HG03159 (cell line): Measurements from ENCODE around the gene CDAN1.

Source experiments
- ATAC-seq: cut with Tn5 transposase; IDR thresholded peaks from one replicate; pipeline ENCODE4 v1.9.1; 2021; ENCODE audit warnings: mild to moderate bottlenecking, moderate library complexity; ENCODE audit not compliant: unreplicated experiment

CDAN1 gene

DNA sequence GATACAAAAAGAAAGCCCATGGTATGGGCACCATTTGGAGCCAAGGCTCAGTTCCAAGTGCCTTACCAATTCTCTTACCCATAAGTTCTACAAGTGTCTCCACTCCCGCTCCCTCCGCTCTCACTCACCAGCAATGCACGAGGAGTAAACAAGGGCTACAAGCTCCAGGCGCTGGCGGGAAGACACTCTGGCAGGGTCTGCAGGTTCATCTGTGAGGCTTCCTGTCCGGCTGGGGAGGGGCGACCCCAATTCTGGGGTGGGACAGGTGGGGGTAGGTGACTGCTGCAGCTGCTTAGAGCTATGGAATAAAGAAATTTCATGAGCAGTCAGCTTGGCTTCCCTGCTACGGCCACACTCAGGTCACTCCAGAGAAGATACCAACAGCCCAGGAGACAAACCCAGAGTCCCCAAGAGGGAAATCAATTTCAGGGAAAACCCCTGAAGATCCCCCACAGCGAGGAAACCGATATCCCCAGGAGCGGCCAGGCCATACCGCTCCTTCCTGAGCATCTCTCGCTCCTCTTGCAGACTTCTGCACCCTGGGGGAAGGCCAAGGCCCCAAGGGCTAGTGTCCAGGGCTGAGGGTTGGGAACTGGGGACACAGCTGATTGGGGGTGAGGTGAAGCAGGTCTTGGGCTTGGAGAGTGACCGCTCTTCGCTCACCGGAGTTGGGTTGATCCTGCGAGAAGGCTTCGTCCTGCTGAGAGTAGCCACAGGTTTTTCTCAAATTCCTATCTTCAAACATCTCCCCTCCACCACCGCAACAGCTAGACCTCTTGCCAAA, 1.4 kb downstream of the CDAN1 start:
- ATAC-seq = no peak

DNA sequence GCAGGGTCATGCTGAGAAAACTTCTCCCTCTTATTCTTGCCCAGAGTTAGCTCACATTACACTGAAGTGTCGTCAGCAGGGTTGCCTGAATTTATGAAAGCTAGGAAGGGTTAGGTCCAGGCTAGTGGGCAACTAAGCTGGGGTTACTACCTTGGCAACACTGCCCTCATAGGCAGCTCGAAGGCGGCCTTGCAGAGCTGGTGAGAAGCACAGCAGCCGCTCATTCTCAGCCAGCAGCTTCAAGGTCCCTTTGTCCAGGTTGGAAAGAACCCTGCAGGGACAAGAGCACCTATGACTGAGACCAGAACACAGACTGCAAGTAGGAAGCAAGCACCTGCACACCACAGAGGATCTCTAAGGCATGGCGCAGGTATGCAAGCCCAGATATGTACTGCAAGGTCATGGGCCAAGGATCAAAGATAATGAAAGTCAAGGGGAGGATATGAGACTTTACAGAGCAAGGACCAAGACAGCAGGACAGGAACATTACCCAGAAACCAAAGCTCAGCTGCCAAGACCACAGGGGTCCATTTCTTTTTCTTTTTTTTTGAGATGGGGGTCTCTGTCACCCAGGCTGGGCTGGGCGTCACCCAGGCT, 2.8 kb downstream of the CDAN1 start:
- ATAC-seq = no peak

DNA sequence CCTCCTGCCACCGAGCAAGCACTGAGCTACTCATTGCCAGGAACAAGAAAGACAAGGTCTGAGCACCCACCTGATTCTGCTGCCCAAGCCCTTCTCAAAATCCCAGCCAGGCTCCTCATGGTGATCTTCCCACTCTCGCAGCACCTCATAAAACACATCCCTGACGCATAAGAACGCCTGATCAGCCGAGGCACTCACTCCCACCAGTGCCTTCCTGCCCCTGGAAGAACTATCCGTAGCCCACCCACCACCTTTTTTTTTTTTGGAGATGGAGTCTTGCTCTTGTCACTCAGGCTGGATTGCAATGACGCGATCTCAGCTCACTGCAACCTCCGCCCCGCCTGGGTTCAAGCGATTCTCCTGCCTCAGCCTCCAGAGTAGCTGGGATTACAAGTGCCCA, 3.9 kb downstream of the CDAN1 start:
- ATAC-seq = no peak

DNA sequence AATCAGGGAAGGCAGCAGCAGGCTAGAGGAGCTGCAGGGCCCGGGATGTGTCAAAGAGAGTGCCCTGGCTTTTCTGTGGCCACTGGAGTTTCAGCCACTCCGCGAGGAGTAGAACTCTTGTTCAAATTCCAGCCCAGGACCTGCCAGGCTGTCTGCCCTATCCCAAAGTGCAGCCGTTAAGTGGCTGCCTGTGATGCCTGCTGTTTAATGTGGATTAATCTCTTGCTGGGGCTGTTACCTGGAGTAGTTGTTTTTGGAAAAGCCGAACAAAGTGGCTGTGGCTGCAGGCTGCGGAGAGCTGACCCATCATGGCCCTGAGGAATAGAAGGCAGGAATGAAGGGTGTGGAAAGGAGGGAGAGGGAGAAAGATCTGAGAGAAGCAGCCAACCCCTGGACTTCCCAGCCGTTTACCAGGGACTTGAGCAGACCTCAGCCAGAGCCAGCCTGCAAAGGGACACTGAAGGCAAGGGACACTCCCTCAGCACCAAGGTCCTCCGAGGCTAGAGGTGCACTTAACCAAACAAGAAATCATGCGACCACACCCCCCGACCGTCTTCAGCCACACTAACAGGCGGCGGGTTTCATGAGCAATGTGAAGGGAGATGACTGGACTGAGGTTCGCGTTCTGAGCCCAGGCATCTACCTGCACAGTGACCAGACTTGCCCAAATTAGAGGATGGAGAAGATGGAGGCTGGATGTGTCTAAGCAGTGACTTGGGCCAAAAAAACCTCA, 4.7 kb downstream of the CDAN1 start:
- ATAC-seq = no peak

DNA sequence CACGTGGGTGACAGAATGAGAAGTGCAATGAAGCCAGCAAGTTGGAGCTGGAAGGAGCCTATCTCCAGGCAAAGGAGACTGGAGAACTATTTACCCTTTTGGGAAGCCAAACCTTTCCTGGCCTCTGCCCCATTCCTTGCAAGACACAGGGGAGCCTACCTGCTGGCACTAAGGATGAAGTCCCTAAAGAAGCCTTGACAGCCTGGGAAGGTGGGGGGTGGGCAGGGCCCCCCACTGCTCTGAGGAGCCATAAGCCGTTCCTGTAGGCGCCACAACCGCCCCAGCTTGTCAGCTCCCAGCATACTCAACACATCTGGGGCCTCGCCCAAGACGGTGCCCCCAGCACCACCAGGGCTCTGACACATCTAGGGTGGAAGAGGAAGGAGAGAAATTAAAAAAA, 5.5 kb downstream of the CDAN1 start:
- ATAC-seq = no peak

DNA sequence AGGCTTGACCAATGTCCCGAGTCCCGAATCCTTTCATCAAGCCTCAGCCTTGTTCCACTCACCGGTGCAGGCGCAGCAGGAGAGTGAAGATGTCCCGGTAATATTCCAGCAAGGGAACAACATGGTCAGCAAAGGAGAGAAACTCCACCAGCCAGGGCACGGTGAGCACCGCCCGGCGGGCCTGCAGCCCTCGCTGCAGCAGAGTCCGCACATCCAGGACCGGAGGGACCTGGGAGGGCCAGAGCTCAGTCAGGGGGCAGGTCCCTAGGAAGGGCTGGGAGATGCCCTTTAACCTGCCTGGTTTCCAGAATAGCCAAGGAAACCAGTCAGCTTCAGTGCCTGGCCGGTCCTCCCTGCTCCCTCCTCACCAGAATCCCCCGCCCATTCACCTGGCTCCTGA, 6.4 kb downstream of the CDAN1 start:
- ATAC-seq = no peak

DNA sequence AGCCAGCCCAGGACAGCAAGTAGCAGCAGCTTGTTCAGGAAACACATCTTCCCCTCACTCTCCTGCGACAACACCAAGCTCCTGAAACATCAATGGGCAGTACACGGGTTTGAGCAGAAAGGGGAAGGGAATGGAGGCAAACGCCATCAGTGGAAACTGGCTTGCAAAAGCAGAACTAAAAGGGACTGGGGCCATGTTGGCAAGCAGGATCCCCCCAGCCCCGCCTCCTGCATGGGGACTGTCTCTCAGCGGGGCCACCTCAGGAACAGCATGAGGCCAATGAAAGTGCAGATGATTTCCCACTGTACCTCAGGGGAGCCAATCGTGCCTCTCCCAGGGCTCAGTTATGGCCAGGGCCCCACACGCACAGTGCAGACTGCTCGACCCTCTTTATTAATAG, 6.8 kb downstream of the CDAN1 start:
- ATAC-seq = no peak

DNA sequence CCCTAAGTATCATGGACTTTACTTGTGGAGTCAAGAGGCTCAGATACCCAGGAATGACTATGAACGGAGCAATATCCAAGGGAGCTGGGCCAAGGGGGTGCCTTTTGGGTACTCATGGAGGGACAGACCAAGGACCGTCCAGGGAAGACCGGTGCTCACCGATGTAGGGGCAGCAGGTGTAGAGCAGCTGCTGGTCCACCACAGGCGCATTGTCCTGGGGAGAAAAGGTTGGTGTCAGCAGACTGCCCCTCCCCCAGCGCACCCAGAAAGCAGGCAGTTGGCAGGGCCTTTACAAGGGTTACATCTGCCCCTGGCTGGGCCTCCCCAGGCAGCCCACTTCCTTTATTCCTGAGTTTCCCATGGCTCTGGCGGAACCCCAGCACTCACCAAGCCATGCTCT, 7.5 kb downstream of the CDAN1 start:
- no peak for ATAC-seq

DNA sequence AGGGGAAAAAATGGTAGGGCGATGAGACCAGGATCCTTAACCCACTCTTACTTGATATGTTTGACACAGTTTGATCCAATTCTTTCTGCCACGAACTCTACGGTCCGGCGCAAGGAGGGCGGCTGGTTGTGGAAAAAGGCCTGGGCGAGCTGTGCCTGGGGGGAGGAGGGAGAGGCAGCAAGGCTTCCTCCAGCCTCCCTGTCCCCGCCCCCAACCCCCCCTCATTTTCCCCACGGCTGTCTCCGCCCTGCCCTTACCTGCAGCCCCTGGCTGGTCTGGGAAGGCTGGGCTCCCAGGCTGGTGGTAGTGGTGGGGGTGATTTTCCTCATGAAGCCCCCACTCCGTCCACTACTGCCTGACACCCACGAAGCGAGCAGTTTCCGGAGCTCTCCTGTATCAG, 8.0 kb downstream of the CDAN1 start:
- ATAC-seq = no peak

DNA sequence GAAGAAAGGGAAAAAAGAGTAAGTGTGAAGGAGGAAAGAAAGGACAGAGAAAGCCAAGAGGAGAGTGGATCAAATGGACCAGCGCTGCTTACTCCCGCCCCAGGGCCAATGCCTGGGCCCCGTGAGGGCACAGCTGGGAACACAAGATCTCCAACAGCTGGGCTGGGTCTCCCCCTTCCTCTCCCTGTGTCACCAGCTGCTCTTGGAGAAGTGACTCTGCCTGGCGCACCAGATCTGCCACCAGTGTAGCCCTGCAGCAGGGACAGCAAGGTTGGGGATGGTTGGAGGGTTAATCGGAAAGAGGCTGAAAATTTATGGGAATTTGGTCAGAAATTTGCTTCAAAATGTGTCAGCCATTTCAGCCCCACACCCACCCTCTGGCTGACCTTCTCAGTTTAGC, 8.4 kb downstream of the CDAN1 start:
- no peak for ATAC-seq

DNA sequence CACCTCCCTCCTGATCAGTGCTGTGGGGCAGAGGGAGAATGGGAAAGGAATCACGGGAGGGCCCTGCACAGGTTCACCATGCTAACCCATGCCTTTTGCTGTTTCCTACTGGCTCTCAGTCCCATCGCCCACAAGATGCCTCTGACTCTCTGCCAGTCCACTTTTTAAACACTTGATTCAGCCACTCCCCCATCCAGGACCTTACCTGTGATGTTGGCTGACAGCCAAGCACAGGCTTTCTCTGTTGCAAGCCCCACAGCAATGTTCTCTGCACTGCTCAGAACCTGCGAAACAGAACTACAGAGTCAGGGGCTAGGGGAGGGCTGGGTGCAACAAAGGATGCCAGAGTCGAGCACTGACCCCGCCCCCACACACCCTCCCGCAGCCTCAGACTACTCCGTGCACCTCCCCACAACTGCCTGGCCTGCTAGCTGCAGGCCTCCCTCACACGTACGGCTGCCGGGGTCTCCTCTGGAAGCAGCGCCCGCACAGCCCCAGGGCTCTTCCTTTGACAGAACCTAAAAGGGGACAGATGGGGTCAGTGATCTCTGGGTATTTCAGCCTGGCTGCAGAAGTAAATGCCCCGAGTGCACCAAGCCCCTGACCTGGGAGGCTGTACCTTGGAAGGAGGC, 9.1 kb downstream of the CDAN1 start:
- no peak for ATAC-seq

DNA sequence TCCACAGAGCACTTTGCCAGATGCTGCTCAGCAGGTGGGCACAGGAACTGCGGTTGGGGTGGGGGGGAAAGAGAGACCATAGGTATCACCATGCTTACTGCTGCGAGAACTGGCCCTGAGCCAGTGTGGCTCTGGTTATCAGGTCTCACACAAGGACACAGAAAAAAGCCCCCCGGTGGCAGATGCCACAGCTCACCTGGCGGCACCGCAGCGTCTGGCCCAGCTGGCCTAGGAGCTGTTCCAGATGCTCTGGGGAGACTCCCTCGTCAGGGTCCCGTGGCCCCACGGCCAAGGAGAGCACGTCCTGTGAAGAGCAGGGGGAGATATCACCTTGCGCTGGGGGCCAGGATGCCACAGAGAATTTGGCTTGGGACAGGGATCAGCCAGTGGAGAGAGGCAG, 10.8 kb downstream of the CDAN1 start:
- no peak for ATAC-seq

DNA sequence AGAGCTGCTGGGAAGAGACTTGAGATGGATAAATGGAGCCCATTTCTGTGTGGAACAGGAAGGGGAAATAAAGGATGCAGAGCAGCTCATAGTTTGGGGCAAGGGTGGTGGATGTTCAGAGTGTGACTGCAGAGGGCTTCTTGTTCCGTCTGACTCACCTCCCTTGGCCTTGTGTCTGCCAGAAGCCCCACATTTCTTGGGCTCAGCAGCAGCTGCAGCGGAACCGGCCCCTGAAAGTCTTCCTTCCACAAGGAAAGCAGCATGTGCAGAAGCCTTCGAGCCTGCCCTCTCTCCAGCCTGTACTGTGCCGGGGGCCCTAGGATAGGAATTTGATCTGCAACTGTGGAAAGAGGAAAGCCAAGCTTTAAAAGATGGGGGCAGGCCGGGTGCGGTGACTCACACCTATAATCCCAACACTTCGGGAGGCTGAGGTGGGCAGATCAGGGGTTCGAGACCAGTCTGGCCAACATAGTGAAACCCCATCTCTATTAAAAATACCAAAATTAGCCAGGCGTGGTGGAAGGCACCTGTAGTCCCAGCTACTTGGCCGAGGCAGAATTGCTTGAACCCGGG, 11.5 kb downstream of the CDAN1 start:
- ATAC-seq = no peak

DNA sequence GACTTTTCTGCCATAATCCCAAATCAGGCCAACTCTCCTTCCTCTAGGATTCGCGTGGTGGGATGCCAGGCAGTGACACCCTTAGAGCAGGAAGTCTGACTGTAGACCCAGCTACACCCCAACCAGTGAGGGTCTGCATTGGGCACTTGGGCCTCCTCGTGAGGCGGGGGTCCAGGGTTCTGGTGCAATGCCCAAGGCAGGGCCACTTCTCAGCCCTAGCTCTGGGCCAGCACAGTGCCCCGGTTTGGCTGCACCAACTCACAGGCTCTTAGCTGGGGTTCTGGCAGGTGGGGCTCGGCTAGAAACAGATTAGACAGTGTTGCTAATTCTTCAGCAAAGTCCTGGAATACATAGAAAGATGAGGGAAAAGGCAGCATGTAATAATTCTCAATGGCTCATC, 12.7 kb downstream of the CDAN1 start:
- no peak for ATAC-seq

DNA sequence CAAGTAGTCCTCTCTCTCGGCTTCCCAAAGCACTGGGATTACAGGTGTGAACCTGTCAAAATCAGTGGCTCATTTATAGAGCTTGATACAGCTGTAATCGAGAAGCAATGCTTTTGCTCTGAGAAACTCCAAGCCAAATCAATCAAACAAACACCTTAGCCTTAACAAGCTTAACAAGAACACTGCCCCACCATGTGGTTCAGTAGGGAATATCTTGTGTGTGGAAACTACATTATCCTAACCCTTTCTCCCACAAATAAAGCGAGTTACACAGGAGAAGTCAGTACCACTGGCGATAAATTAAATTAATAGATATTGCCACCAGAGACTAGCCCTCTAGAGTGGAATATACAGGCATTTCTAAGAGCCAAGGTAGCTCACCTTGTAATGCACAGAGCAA, 13.9 kb downstream of the CDAN1 start:
- ATAC-seq = no peak

DNA sequence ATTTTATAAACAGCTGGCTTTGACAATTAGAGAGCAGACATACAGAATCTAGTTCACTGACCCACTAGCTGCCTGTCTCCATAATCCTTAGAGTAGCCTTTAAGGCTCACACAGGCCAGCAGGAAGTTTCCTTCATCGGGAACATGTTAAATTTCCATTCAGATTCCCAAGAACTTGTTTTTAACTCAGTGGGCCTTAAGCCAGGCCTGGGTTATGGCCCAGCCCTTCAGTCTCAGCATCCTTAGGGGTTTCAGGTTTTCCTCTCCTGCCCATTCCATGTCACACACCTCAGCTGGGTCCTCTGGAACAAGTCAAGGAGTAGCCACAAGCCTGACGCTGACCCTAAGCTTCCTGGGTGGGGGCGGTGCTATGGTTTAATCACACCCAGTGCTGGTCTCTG, 15.0 kb downstream of the CDAN1 start:
- no peak for ATAC-seq

DNA sequence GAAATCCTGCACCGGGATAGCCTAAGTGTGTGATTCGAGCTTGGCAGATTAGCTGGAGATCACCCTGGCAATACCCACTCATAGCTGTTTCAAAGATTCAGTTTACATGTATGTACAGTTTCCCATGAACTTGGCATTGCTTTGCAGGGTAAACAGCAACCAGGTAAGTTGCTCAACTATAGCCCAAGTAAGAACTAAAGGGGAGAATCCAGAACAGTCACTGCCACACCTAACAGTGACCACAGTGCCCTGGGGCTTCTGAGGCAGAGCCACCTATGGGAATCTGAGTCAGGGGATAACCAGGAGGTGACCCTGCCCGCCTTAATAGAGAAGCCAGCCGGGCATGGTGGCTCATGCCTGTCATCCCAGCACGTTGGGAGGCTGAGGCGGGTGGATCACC, 15.9 kb downstream of the CDAN1 start:
- no peak for ATAC-seq

DNA sequence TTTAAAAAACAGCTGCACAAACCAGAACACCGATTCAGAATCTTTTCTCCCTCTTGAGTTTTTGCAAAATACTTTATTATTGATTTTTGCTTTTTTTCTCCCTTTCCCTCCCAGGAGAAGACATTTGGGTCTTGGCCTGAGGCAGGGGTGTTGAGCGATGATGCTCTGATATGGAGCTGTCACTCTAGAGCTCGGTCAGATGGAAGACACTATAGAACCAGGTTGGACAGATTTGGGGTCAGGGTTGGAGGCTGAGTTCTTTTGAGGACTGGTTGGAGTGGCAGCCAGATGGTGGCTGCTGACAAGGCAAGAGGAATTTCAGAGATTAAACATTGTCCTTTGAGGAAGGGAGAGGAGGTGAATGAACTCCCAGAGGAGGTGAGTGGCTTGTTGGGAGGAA, 16.9 kb downstream of the CDAN1 start:
- no peak for ATAC-seq

DNA sequence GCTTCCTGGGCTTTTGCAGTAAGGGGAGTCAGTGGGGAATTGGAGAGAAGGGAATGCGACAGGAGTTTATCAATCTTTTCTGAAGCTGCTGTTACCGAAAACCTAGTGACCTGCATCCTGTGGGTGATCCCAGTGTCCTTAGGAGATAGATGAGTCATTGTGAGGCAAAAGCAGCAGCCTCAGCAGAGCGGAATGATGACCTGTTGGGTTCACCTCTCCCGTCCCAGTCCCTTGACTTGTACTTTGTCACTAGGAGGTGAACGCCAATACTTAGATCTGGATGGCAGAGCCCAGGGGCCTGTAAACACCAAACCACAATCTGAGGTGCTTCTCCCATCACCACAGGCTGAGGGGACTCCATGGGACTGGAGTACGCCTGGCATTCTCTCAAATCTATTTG, 17.9 kb downstream of the CDAN1 start:
- ATAC-seq = no peak

DNA sequence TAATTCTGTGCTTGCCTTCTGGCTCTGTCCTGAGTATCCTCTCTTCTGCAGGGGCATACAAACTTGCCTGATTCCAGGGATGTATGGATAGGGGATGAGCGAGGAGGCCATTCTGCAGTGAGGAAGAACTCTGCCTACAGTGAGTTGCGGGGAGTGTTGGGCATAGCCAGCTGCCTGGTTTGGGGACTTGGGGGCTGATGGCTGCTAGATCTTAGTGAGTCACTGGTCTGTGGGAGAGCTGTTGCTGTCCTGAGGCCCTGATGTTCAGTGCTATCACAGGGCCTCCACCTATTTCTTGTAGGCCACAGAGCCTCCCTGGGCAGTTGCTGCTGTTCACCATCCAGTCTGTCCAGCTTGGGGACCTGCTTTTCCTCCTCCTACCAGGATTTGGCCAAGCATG, 20.3 kb downstream of the CDAN1 start:
- no peak for ATAC-seq

DNA sequence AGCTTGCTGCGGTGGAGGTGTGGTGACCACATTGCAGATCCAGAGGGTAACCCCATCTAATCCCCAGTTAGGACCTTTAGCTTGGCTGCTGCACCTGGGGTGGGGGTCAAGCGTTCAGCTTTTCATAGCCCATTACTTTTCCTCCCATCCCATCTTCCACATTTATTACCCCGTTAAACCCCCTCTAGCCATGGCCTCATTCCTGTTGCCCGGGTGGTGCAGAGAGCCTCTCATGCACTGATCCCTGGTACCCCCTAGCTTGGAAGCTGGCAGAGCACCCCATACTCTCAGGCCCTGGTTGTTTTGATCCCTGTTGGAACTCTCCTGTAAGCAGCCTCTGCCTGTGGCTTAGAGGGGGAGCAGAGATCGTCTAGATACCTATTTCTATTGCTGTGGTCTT, 20.8 kb downstream of the CDAN1 start:
- no peak for ATAC-seq
